ENCODE data around the gene EHBP1L1. TPM values are rescaled to one million over a fixed set of nuclear protein-coding genes. Genes with fewer than 3 reads are reported as not detected.

EHBP1L1 gene
- polyA plus RNA-seq, 2 of the 4 experiments (the other 2 are of a cell fraction), result 11.6 to 43.8 TPM

GRCh38 chr11:65629579-65629978, 53.7 kb downstream of the EHBP1L1 start:
- WGBS (ENCODE audit: missing lambda C conversion rate), result 90% methylated on average over 7 of the region's 14 CpGs
- Histone ChIP-seq H3K4me1 (no peaks in the 10 kb centered on the region), H3K9me3 (no peaks in the 10 kb centered on the region), H3K4me3 (no peak overlapping the region), H3K27ac (no peak overlapping the region), H3K4me2 (no peak overlapping the region)
- no peak for ATAC-seq
- TF ChIP-seq CTCF (IDR thresholded peaks at IDR 0.05) (no peak), EHMT2 (IDR thresholded peaks at IDR 0.05; ENCODE audit: low read depth) (no peak)
- no peak for FAIRE-seq
- no peak for DNase-seq (ENCODE audit: low read depth in 1 of 2, low spot score in 1 of 2)
- CTCF ChIA-PET, result interaction anchor here (1.0 kb wide), 1 partner anchor 189 kb away, joined by 3 read pairs; no protein-coding TSS in a partner anchor
- POLR2A ChIA-PET, result no interaction called here

- POLR2A ChIA-PET, result no interaction called here
- no peaks in the 10 kb centered on the region for H3K4me1 ChIP-seq
Observed at GRCh38 chr11:65630215-65630614, 54.4 kb downstream of the EHBP1L1 start.

GRCh38 chr11:65633390-65634108, 57.7 kb downstream of the EHBP1L1 start:
- Histone ChIP-seq H3K27ac (no peak overlapping the region), H3K9me3 (no peaks in the 10 kb centered on the region), H3K4me3 (no peak overlapping the region), H3K4me1 (peaks cover 12% of the 10 kb centered on the region), H3K4me2 (no peak overlapping the region)
- WGBS (ENCODE audit: missing lambda C conversion rate), result 87% methylated on average over 14 of the region's 20 CpGs
- ChIA-PET CTCF (interaction anchor here (0.7 to 8.2 kb wide), 6 partner anchors 9 to 251 kb away, joined by 3 to 54 read pairs (median 6); no protein-coding TSS in a partner anchor), POLR2A (no interaction called here)
- no peak for FAIRE-seq
- ATAC-seq, result no peak
- DNase-seq (ENCODE audit: low read depth in 1 of 2, low spot score in 1 of 2), result no peak
- TF ChIP-seq RCOR1 (IDR thresholded peaks at IDR 0.05; ENCODE audit: low read depth, low read length) (no peak), PBX3 (IDR thresholded peaks at IDR 0.05) (no peak), BHLHE40 (IDR thresholded peaks at IDR 0.05; ENCODE audit: low read depth, low read length) (no peak), ZC3H11A (IDR thresholded peaks at IDR 0.05) (no peak), REST (IDR thresholded peaks at IDR 0.05) (no peak), JUN (IDR thresholded peaks at IDR 0.05) (no peak), ELK1 (IDR thresholded peaks at IDR 0.05; ENCODE audit: low read depth, low read length) (no peak), NFE2L2 (conservative IDR thresholded peaks at IDR 0.05; ENCODE audit: low read length) (no peak), HOXB13 (CRISPR knock-in tag; IDR thresholded peaks at IDR 0.05; ENCODE audit: low read depth) (no peak), EP300 (IDR thresholded peaks at IDR 0.05) (no peak), HOXB5 (CRISPR knock-in tag; IDR thresholded peaks at IDR 0.05) (no peak), HMGXB4 (CRISPR knock-in tag; IDR thresholded peaks at IDR 0.05; ENCODE audit: borderline replicate concordance) (no peak)

More at GRCh38 chr11:65630215-65630614, 54.4 kb downstream of the EHBP1L1 start:
- H3K4me3 ChIP-seq, result no peak overlapping the region
- CTCF ChIA-PET, result no interaction called here
- WGBS (ENCODE audit: missing lambda C conversion rate), result 86% methylated on average over 11 of the region's 11 CpGs
- TF ChIP-seq HEYL (CRISPR knock-in tag; IDR thresholded peaks at IDR 0.05), result no peak
- TF ChIP-seq HDAC2 (IDR thresholded peaks at IDR 0.05), result no peak
- no peak overlapping the region for H3K4me2 ChIP-seq
- ATAC-seq (no peak), FAIRE-seq (no peak), DNase-seq (ENCODE audit: low read depth in 1 of 2, low spot score in 1 of 2) (no peak)
- H3K9me3 ChIP-seq, result no peaks in the 10 kb centered on the region
- no peak overlapping the region for H3K27ac ChIP-seq

Data from A549 (cell line).